Measurements from ENCODE around the gene ERMARD. TPM values are rescaled to one million over a fixed set of nuclear protein-coding genes. Genes with fewer than 3 reads are reported as not detected.

Gene ERMARD
- total RNA-seq, 2 donors from 2014 or later: 8.6 to 12.2 TPM

DNA sequence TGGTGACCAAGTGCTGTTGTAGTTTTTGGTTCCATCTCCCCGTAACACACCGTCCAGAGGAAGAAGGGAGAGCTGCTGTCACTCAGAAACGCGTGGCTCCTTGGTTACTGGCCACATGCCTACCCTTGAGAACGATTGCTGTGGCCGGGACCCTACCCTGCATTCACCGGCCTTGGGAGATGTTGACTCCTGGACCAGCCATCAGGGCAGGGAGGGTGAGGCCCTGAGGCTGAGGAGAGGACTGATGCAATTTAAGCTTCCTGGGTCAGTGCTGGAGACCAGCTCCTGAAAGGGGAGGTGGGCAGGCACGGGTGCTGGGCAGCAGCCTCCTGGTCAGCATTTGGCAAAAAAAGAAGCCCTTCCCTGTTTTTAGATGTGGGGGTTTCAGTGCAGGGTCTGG, 31.5 kb downstream of the ERMARD start:
- no peak for ATAC-seq
- no peaks in the 10 kb centered on the region for H3K27me3 ChIP-seq
- H3K4me3 ChIP-seq: no peak overlapping the region
- H3K36me3 ChIP-seq (replicated peaks in 1 of 2; ENCODE audit: insufficient read depth in 1 of 2, low read depth in 2 of 2): no peaks in the 10 kb centered on the region
- H3K4me1 ChIP-seq: no peaks in the 10 kb centered on the region
- intact Hi-C loops (cut with DNase I): loop anchor here (10.0 kb wide), 1 partner anchor 742 kb away; no protein-coding TSS in a partner anchor
- no peak for DNase-seq
- no peak overlapping the region for H3K27ac ChIP-seq
- no peak for TF ChIP-seq POLR2A (IDR thresholded peaks at IDR 0.05)
- TF ChIP-seq, protein P1, sequence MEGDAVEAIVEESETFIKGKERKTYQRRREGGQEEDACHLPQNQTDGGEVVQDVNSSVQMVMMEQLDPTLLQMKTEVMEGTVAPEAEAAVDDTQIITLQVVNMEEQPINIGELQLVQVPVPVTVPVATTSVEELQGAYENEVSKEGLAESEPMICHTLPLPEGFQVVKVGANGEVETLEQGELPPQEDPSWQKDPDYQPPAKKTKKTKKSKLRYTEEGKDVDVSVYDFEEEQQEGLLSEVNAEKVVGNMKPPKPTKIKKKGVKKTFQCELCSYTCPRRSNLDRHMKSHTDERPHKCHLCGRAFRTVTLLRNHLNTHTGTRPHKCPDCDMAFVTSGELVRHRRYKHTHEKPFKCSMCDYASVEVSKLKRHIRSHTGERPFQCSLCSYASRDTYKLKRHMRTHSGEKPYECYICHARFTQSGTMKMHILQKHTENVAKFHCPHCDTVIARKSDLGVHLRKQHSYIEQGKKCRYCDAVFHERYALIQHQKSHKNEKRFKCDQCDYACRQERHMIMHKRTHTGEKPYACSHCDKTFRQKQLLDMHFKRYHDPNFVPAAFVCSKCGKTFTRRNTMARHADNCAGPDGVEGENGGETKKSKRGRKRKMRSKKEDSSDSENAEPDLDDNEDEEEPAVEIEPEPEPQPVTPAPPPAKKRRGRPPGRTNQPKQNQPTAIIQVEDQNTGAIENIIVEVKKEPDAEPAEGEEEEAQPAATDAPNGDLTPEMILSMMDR (IDR thresholded peaks at IDR 0.05): no peak
- WGBS, 2 donors: 85 to 91% methylated on average over 8 of the region's 8 CpGs
- H3K9me3 ChIP-seq: no peaks in the 10 kb centered on the region

DNA sequence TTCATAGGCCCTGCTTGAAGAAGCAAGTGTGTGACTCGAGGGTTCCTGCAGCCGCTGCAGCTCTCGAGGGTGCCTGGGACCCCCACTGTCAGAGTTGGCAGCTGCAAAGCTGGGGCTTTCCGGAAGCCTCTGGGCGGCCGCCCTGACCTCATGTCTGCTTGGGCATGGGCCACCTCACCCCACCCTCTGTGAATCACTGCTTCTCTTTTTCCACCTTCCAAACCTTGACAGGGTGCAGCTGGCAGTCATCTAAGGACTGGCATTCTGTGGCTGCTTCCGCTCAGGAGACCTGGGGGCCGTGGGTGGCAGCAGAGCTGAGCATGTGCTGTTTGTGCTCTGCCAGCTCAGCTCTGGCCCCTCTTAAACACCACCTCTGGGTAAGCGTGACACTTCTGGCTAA, 32.0 kb downstream of the ERMARD start:
- no peak for DNase-seq
- intact Hi-C loops (cut with DNase I): loop anchor here (10.0 kb wide), 1 partner anchor 741 kb away; no protein-coding TSS in a partner anchor
- Histone ChIP-seq H3K9me3 (no peaks in the 10 kb centered on the region), H3K4me1 (no peaks in the 10 kb centered on the region), H3K36me3 (replicated peaks in 1 of 2; ENCODE audit: insufficient read depth in 1 of 2, low read depth in 2 of 2) (no peaks in the 10 kb centered on the region), H3K27ac (no peak overlapping the region), H3K27me3 (no peaks in the 10 kb centered on the region), H3K4me3 (no peak overlapping the region)
- ATAC-seq: no peak
- TF ChIP-seq, protein P1 (IDR thresholded peaks at IDR 0.05): no peak
- TF ChIP-seq POLR2A (IDR thresholded peaks at IDR 0.05): no peak
- WGBS, 2 donors: 70 to 81% methylated on average over 9 of the region's 9 CpGs

DNA sequence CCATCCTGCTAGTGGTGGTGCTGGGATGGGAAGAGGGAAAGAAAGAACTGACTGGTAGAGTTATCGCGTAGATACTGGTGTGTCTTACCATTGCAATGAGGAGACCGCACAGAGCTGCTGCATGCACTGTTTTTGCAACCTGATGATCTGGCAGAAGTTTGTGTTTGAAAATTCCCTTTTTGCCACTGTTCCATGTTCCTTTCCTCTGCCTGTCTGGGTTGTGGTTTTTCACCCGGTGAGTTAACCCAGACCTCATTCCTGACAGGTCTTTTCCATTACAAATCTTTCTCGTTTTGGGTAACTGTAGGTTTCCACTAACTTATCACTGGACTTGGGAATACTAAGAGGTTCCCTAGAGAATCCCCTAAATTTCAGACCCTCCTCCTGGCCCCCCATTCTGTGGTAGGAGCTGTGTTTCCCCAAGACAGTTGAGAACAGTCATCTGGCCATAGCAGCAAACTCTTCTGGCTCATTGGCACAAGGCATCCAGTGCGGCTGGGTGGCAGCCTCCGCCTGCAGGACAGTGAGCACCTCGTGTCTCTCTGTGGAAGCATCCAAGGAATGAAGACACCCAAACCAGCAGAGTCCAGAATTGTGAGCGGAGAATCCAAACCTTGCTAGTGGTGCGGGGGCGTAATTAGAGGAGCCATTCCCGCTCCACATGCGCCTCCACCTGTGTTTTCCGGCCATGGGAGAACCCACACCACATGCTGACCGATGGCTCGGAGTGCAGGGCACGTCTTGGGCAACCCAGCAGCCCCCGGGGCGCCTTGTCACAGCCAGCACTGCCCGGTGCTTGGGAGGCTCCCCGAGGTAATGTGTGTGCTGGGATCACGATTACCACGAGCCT, 32.8 kb downstream of the ERMARD start:
- whole genome bisulfite sequencing, 2 donors: 87 to 88% methylated on average over 5 to 22 of the region's 23 CpGs
- no peak overlapping the region for H3K4me3 ChIP-seq
- no peak for ATAC-seq
- no peak overlapping the region for H3K27ac ChIP-seq
- H3K4me1 ChIP-seq: no peaks in the 10 kb centered on the region
- H3K9me3 ChIP-seq: no peaks in the 10 kb centered on the region
- H3K27me3 ChIP-seq: no peaks in the 10 kb centered on the region
- H3K36me3 ChIP-seq (replicated peaks in 1 of 2; ENCODE audit: insufficient read depth in 1 of 2, low read depth in 2 of 2): no peaks in the 10 kb centered on the region
- no peak for DNase-seq
- intact Hi-C loops (cut with DNase I): loop anchor here (10.0 kb wide), 1 partner anchor 741 kb away; no protein-coding TSS in a partner anchor
- no peak for TF ChIP-seq POLR2A (IDR thresholded peaks at IDR 0.05)
- TF ChIP-seq, protein P1 (IDR thresholded peaks at IDR 0.05): no peak

DNA sequence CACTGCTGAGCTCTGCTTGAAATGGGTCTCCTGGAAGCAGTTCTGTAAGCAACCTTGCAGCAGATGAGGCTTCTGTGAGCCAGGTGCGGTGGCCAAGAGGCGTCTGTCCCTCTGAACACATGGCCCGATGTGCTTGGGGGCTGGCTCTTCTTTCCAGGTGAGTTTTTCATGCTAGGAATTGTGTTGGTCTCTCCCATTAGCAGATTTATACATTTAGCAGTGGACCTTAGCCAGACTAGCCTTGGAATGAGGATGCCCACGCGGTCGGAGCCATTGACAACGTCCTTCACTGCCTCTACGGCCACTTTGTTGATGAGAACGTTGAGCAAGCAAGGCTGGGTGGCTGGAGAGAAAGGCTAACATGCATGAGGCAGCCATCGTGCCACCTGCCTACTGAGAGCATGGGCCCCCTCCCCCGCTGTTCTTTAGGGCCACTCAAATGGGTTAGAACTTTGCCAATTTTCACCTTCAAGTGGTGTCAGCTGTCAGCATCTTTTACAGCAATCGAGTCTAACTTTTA, 33.5 kb downstream of the ERMARD start:
- peaks cover 5% of the 10 kb centered on the region for H3K4me1 ChIP-seq
- H3K36me3 ChIP-seq (replicated peaks in 1 of 2; ENCODE audit: insufficient read depth in 1 of 2, low read depth in 2 of 2): no peaks in the 10 kb centered on the region
- H3K4me3 ChIP-seq: no peak overlapping the region
- no peak overlapping the region for H3K27ac ChIP-seq
- ATAC-seq: no peak
- intact Hi-C loops (cut with DNase I): loop anchor here (10.0 kb wide), 1 partner anchor 740 kb away; no protein-coding TSS in a partner anchor
- no peak for DNase-seq
- no peaks in the 10 kb centered on the region for H3K9me3 ChIP-seq
- WGBS, 2 donors: 78 to 82% methylated on average over 11 to 12 of the region's 12 CpGs
- TF ChIP-seq POLR2A (IDR thresholded peaks at IDR 0.05): no peak
- TF ChIP-seq, protein P1 (IDR thresholded peaks at IDR 0.05): no peak
- no peaks in the 10 kb centered on the region for H3K27me3 ChIP-seq
